IMR-90 (cell line): ENCODE measurements around the gene ADAMTS18. TPM values are rescaled to one million over a fixed set of nuclear protein-coding genes. Genes with fewer than 3 reads are reported as not detected.

Experiments used
- ATAC-seq: fragments of 200-7000 bp; cut with Tn5 transposase; 2 replicates; pipeline ENCODE4 v1.9.1; 2020; ENCODE audit warnings: low read depth, mild to moderate bottlenecking, moderate library complexity
- BruUV-seq: library from RNA; stranded (reverse); fragments of 400-500 nt; replicated peaks from 2 replicates; lab custom pipeline; 2021; lab: Mats Ljungman, UMichigan
- CTCF ChIA-PET: fragments of 300-600 bp; formaldehyde crosslinking; extraction: SDS; loops from one replicate; lab custom pipeline; 2021; ENCODE audit warnings: antibody characterized with exemption; lab: Yijun Ruan, JAX
- POLR2A ChIA-PET: fragments of 300-600 bp; sonication (Branson Sonifier 250); formaldehyde crosslinking; loops from one replicate; lab custom pipeline; 2022; ENCODE audit warnings: antibody characterized with exemption; ENCODE audit not compliant: unreplicated experiment; lab: Charles Lee
- DNase-seq: peaks from one replicate; pipeline ENCODE4 v3.0.0; 2013
- H2AFZ ChIP-seq: replicated peaks from 2 replicates; pipeline ENCODE3; 2013; ENCODE audit warnings: low read length, mild to moderate bottlenecking; ENCODE audit not compliant: poor library complexity
- H2AK5ac ChIP-seq: 2 replicates; pipeline ENCODE4 v1.6.1; 2013; ENCODE audit warnings: low read depth, low read length, inconsistent platforms
- H2AK9ac ChIP-seq: replicated peaks from 2 replicates; pipeline ENCODE3; 2013; ENCODE audit warnings: mild to moderate bottlenecking, low read depth, low read length, moderate library complexity; ENCODE audit not compliant: poor library complexity
- H2BK120ac ChIP-seq: 2 replicates; pipeline ENCODE4 v1.6.1; 2013; ENCODE audit warnings: low read depth, low read length, inconsistent platforms
- H2BK15ac ChIP-seq: 3 replicates; pipeline ENCODE4 v1.6.1; 2013; ENCODE audit warnings: low read depth, low read length, inconsistent platforms
- H2BK20ac ChIP-seq: 2 replicates; pipeline ENCODE4 v1.6.1; 2013; ENCODE audit warnings: low read depth, mild to moderate bottlenecking, inconsistent platforms, low read length, moderate library complexity
- H2BK5ac ChIP-seq: 2 replicates; pipeline ENCODE4 v1.6.1; 2013; ENCODE audit warnings: mild to moderate bottlenecking, low read depth, low read length, inconsistent platforms; ENCODE audit not compliant: poor library complexity, severe bottlenecking
- H3K14ac ChIP-seq: replicated peaks from 2 replicates; pipeline ENCODE4 v1.6.1; 2013; ENCODE audit warnings: low read depth, low read length, inconsistent platforms
- H3K18ac ChIP-seq: 2 replicates; pipeline ENCODE4 v1.6.1; 2013; ENCODE audit warnings: low read depth, low read length, control low read depth
- H3K23ac ChIP-seq: 2 replicates; pipeline ENCODE4 v1.6.1; 2013; ENCODE audit warnings: low read depth, low read length, inconsistent platforms
- H3K27ac ChIP-seq: 2 replicates; pipeline ENCODE4 v1.5.1; 2013; ENCODE audit warnings: mild to moderate bottlenecking, control low read depth, low read length; ENCODE audit not compliant: insufficient read depth
- H3K27me3 ChIP-seq: 2 replicates; pipeline ENCODE4 v1.6.1; 2013; ENCODE audit warnings: low read length; ENCODE audit not compliant: control insufficient read depth, insufficient read depth
- H3K36me3 ChIP-seq: 2 replicates; pipeline ENCODE4 v1.6.1; 2013; ENCODE audit warnings: low read length, mixed read lengths; ENCODE audit not compliant: control insufficient read depth, insufficient read depth
- H3K4ac ChIP-seq: 2 replicates; pipeline ENCODE4 v1.6.1; 2013; ENCODE audit warnings: low read depth, low read length, inconsistent platforms
- H3K4me1 ChIP-seq: 2 replicates; pipeline ENCODE4 v1.6.1; 2013; ENCODE audit warnings: low read length, mixed read lengths; ENCODE audit not compliant: control insufficient read depth, insufficient read depth
- H3K4me2 ChIP-seq: 2 replicates; pipeline ENCODE4 v1.6.1; 2013; ENCODE audit warnings: low read depth, mild to moderate bottlenecking, control low read depth, low read length, moderate library complexity
- H3K4me3 ChIP-seq: 2 replicates; pipeline ENCODE4 v1.5.1; 2013; ENCODE audit warnings: low read depth, mild to moderate bottlenecking, control low read depth, low read length, moderate library complexity; ENCODE audit not compliant: insufficient read depth
- H3K56ac ChIP-seq: 2 replicates; pipeline ENCODE4 v1.6.1; 2013; ENCODE audit warnings: low read length, inconsistent platforms; ENCODE audit not compliant: insufficient read depth; ENCODE audit errors: extremely low read depth
- H3K79me1 ChIP-seq, 2 experiments: 2 replicates each; pipeline ENCODE4 v1.6.1; 2013; ENCODE audit warnings: low read length in 2 of 2, inconsistent platforms in 1 of 2, low read depth in 1 of 2
- H3K9ac ChIP-seq: 2 replicates; pipeline ENCODE4 v1.6.1; 2013; ENCODE audit warnings: low read depth, low read length, control low read depth
- H3K9me1 ChIP-seq: 2 replicates; pipeline ENCODE4 v1.6.1; 2013; ENCODE audit warnings: low read length, inconsistent platforms; ENCODE audit not compliant: insufficient read depth
- H3K9me3 ChIP-seq: 2 replicates; pipeline ENCODE4 v1.6.1; 2013; ENCODE audit warnings: low read length; ENCODE audit not compliant: control insufficient read depth, insufficient read depth
- H4K20me1 ChIP-seq: 2 replicates; pipeline ENCODE4 v1.6.1; 2013; ENCODE audit warnings: low read length, inconsistent platforms; ENCODE audit not compliant: insufficient read depth
- H4K5ac ChIP-seq: 2 replicates; pipeline ENCODE4 v1.6.1; 2013; ENCODE audit warnings: mild to moderate bottlenecking, low read depth, low read length, control low read depth
- H4K8ac ChIP-seq, 2 experiments: 2 replicates each; pipeline ENCODE4 v1.6.1; 2013; ENCODE audit warnings: low read depth in 2 of 2, low read length in 2 of 2, control low read depth in 1 of 2, inconsistent platforms in 1 of 2
- H4K91ac ChIP-seq: 2 replicates; pipeline ENCODE4 v1.6.1; 2013; ENCODE audit warnings: low read depth, low read length, inconsistent platforms; ENCODE audit not compliant: insufficient read depth
- BHLHE40 ChIP-seq: fragments of 150-350 bp; IDR thresholded peaks from 2 replicates; pipeline ENCODE4 v1.6.1; 2016; ENCODE audit warnings: mild to moderate bottlenecking, low read depth, low read length
- CEBPB ChIP-seq: IDR thresholded peaks from 2 replicates; pipeline ENCODE4 v1.6.1; 2012; ENCODE audit warnings: low read depth, low read length, improper control_type of control experiment
- CHD1 ChIP-seq: IDR thresholded peaks from 2 replicates; pipeline ENCODE4 v1.6.1; 2012; ENCODE audit warnings: low read depth, low read length, improper control_type of control experiment
- CTCF ChIP-seq: conservative IDR thresholded peaks from 2 replicates; pipeline ENCODE4 v1.5.1; 2012; ENCODE audit warnings: mild to moderate bottlenecking, low read depth, low read length, improper control_type of control experiment
- FOS ChIP-seq: fragments of 150-350 bp; IDR thresholded peaks from 2 replicates; pipeline ENCODE4 v1.6.1; 2016; ENCODE audit warnings: low read depth, low read length
- MAFK ChIP-seq: IDR thresholded peaks from 2 replicates; pipeline ENCODE4 v1.6.1; 2012; ENCODE audit warnings: low read depth, low read length, improper control_type of control experiment
- MAZ ChIP-seq: IDR thresholded peaks from 2 replicates; pipeline ENCODE4 v1.6.1; 2012; ENCODE audit warnings: low read depth, mild to moderate bottlenecking, low read length, improper control_type of control experiment, moderate library complexity, borderline replicate concordance
- MXI1 ChIP-seq: IDR thresholded peaks from 2 replicates; pipeline ENCODE4 v1.6.1; 2012; ENCODE audit warnings: low read depth, mild to moderate bottlenecking, low read length, moderate library complexity, borderline replicate concordance
- NFE2L2 ChIP-seq: fragments of 150-350 bp; IDR thresholded peaks from 2 replicates; pipeline ENCODE4 v1.6.1; 2016; ENCODE audit warnings: low read depth, mild to moderate bottlenecking, low read length
- POLR2A ChIP-seq: IDR thresholded peaks from 2 replicates; pipeline ENCODE4 v1.6.1; 2012; ENCODE audit warnings: mild to moderate bottlenecking, low read depth, low read length
- RAD21 ChIP-seq: IDR thresholded peaks from 2 replicates; pipeline ENCODE4 v1.6.1; 2012; ENCODE audit warnings: low read length, improper control_type of control experiment
- RCOR1 ChIP-seq: IDR thresholded peaks from 2 replicates; pipeline ENCODE4 v1.6.1; 2012; ENCODE audit warnings: mild to moderate bottlenecking, low read length, improper control_type of control experiment; ENCODE audit not compliant: insufficient replicate concordance
- RFX5 ChIP-seq: IDR thresholded peaks from 2 replicates; pipeline ENCODE4 v1.8.0; 2012; ENCODE audit warnings: low read depth, mild to moderate bottlenecking, low read length, moderate library complexity
- SMC3 ChIP-seq: fragments of 150-350 bp; IDR thresholded peaks from 2 replicates; pipeline ENCODE4 v1.6.1; 2016; ENCODE audit warnings: low read depth, mild to moderate bottlenecking, antibody characterized with exemption, low read length, moderate library complexity
- dilution Hi-C: fragments of 300-500 bp; cut with HindIII; formaldehyde crosslinking; loops from one replicate; pipeline ENCODE4 v1.14.3; 2018; ENCODE audit warnings: low sequenced_read_pairs; ENCODE audit not compliant: unreplicated experiment
- in situ Hi-C: fragments of 300-500 bp; cut with MboI; formaldehyde crosslinking; loops from 3 replicates; pipeline ENCODE4 v1.14.3; 2019; ENCODE audit warnings: low sequenced_read_pairs, inconsistent platforms, mixed read lengths
- intact Hi-C: fragments of 100-400 bp; cut with micrococcal nuclease; formaldehyde crosslinking; loops from 2 replicates; pipeline ENCODE4 v1.10.0; 2022
- polyA plus RNA-seq, 3 experiments: library from polyadenylated mRNA; depleted of rRNA; stranded (reverse); fragments of >200 nt; gene quantifications; 2 replicates each; pipeline ENCODE4 v1.2.3, GENCODE V29; 2012; ENCODE audit warnings: low replicate concordance in 1 of 3
- total RNA-seq: library from RNA; depleted of rRNA; stranded (reverse); fragments of >200 nt; gene quantifications from 2 replicates; pipeline ENCODE4 v1.2.3, GENCODE V29; 2012
- TF ChIP-seq, protein P1 (sequence below): fragments of 150-350 bp; IDR thresholded peaks from 2 replicates; pipeline ENCODE4 v1.6.1; 2016; ENCODE audit warnings: low read depth, mild to moderate bottlenecking, low read length, moderate library complexity, borderline replicate concordance
- TF ChIP-seq, protein P2 (sequence below): fragments of 150-350 bp; IDR thresholded peaks from 2 replicates; pipeline ENCODE4 v1.6.1; 2017; ENCODE audit warnings: mild to moderate bottlenecking, antibody characterized with exemption, low read length, low read depth

Gene ADAMTS18
- total and polyA plus RNA-seq, 2 of the 4 experiments (the other 2 are of a cell fraction) = not detected

GRCh38 chr16:77331043-77331442 is 103.8 kb downstream of the ADAMTS18 start:
- in situ Hi-C loops = no loop called here
- H2BK120ac ChIP-seq = no peak overlapping the region

More at GRCh38 chr16:77331043-77331442, 103.8 kb downstream of the ADAMTS18 start:
- Histone ChIP-seq H2AK5ac (no peak overlapping the region), H3K56ac (no peak overlapping the region), H3K9me3 (no peaks in the 10 kb centered on the region), H3K27me3 (no peaks in the 10 kb centered on the region), H3K27ac (no peak overlapping the region), H3K14ac (no peak overlapping the region), H3K36me3 (no peaks in the 10 kb centered on the region), H3K18ac (no peak overlapping the region), H4K91ac (no peak overlapping the region), H3K4ac (no peak overlapping the region), H4K8ac (no peak overlapping the region), H2BK5ac (no peak overlapping the region), H4K20me1 (no peaks in the 10 kb centered on the region), H3K9me1 (no peaks in the 10 kb centered on the region), H2BK15ac (no peak overlapping the region), H3K4me3 (no peak overlapping the region), H4K5ac (no peak overlapping the region), H3K9ac (no peak overlapping the region), H3K79me1 (no peaks in the 10 kb centered on the region), H3K23ac (no peak overlapping the region), H2BK20ac (no peak overlapping the region), H2AFZ (no peak overlapping the region), H3K4me2 (no peak overlapping the region), H3K4me1 (no peaks in the 10 kb centered on the region), H2AK9ac (no peak overlapping the region)
- ATAC-seq (no peak), DNase-seq (no peak)
- dilution Hi-C loops (no loop called here), intact Hi-C loops (no loop called here)
- BruUV-seq = no TSS peak
- POLR2A ChIA-PET = no interaction called here
- CTCF ChIA-PET = no interaction called here
- TF ChIP-seq RCOR1 (no peak), CHD1 (no peak), MXI1 (no peak), RFX5 (no peak), FOS (no peak), MAZ (no peak), POLR2A (no peak), SMC3 (no peak), CTCF (no peak), RAD21 (no peak), BHLHE40 (no peak), MAFK (no peak), CEBPB (no peak), NFE2L2 (no peak)
- TF ChIP-seq, protein P1, sequence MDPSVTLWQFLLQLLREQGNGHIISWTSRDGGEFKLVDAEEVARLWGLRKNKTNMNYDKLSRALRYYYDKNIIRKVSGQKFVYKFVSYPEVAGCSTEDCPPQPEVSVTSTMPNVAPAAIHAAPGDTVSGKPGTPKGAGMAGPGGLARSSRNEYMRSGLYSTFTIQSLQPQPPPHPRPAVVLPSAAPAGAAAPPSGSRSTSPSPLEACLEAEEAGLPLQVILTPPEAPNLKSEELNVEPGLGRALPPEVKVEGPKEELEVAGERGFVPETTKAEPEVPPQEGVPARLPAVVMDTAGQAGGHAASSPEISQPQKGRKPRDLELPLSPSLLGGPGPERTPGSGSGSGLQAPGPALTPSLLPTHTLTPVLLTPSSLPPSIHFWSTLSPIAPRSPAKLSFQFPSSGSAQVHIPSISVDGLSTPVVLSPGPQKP = no peak
- TF ChIP-seq, protein P2, sequence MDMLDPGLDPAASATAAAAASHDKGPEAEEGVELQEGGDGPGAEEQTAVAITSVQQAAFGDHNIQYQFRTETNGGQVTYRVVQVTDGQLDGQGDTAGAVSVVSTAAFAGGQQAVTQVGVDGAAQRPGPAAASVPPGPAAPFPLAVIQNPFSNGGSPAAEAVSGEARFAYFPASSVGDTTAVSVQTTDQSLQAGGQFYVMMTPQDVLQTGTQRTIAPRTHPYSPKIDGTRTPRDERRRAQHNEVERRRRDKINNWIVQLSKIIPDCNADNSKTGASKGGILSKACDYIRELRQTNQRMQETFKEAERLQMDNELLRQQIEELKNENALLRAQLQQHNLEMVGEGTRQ = no peak
